Tibial nerve (tissue), 4 donors: ENCODE measurements around the gene SMYD3.

Experiments used
- CTCF ChIP-seq, 5 experiments: fragments of 200-600 bp in 3 of 5; fragments of 450-650 bp in 2 of 5; sonication (generic) in 3 of 5; IDR thresholded peaks; one replicate each; pipeline ENCODE4 v1.5.1; 2016 to 2019; ENCODE audit warnings: antibody characterized with exemption in 5 of 5, mild to moderate bottlenecking in 3 of 5, moderate library complexity in 2 of 5
- EP300 ChIP-seq, 2 donors: sonication (generic); formaldehyde crosslinking; IDR thresholded peaks; one replicate each; pipeline ENCODE4 v1.6.1; 2017; ENCODE audit warnings: antibody characterized with exemption in 2 of 2, mild to moderate bottlenecking in 1 of 2
- POLR2A ChIP-seq, 2 donors: fragments of 450-650 bp; IDR thresholded peaks; one replicate each; pipeline ENCODE4 v1.6.1; 2017; ENCODE audit warnings: antibody characterized with exemption in 2 of 2, mild to moderate bottlenecking in 2 of 2, moderate library complexity in 2 of 2

GRCh38 chr1:246040200-246040890, 466.7 kb downstream of the SMYD3 start:
- TF ChIP-seq EP300 (IDR thresholded peaks at IDR 0.05) (no peak), POLR2A (IDR thresholded peaks at IDR 0.05) (no peak), CTCF (IDR thresholded peaks at IDR 0.05) (no peak)
